HFFc6 (cell line): ENCODE data around the gene TPSG1. TPM values are rescaled to one million over a fixed set of nuclear protein-coding genes. Genes with fewer than 3 reads are reported as not detected.
"Not testable (repeated sequence)": the region's sequence is repeated elsewhere in the genome, so short reads cannot be mapped to it uniquely, and the experiment has no call there.

Source experiments
- DNase-seq: peaks from one replicate; pipeline ENCODE4 v3.0.0-alpha.2; 2018
- H3K27ac Mint-ChIP-seq: 2 replicates; pipeline ENCODE4 v1.8.0; 2020; ENCODE audit warnings: mild to moderate bottlenecking, mixed read lengths
- H3K27me3 Mint-ChIP-seq: 2 replicates; pipeline ENCODE4 v1.8.0; 2021; ENCODE audit warnings: mild to moderate bottlenecking, moderate library complexity, mixed read lengths; ENCODE audit not compliant: insufficient read depth
- H3K36me3 Mint-ChIP-seq: 2 replicates; pipeline ENCODE4 v1.8.0; 2021; ENCODE audit warnings: low read depth, mixed read lengths
- H3K4me1 Mint-ChIP-seq: 2 replicates; pipeline ENCODE4 v1.8.0; 2020; ENCODE audit warnings: low read depth, mixed read lengths
- H3K4me3 Mint-ChIP-seq: 2 replicates; pipeline ENCODE4 v1.8.0; 2020; ENCODE audit warnings: mild to moderate bottlenecking, moderate library complexity, mixed read lengths
- H3K9me3 Mint-ChIP-seq: 2 replicates; pipeline ENCODE4 v1.8.0; 2020; ENCODE audit warnings: mild to moderate bottlenecking, mixed read lengths
- total RNA-seq, 6 experiments: library from RNA; stranded (reverse); fragmentation: NEBNext Ultra II Directional; extraction: Animal tissue kit (Norgen Biotek cat#: 25700); gene quantifications; 2 replicates in 1 of 6; 3 replicates in 5 of 6; pipeline ENCODE4 v1.2.3, GENCODE V29; 2021
- TF ChIP-seq, protein P1 (sequence below): fragments of 200-600 bp; sonication (generic); IDR thresholded peaks from 2 replicates; pipeline ENCODE4 v1.5.0; 2021; ENCODE audit warnings: antibody characterized with exemption, mild to moderate bottlenecking

TPSG1 gene
- total RNA-seq, 6 experiments from 2014 or later = 0.23 TPM; not detected in 5

DNA sequence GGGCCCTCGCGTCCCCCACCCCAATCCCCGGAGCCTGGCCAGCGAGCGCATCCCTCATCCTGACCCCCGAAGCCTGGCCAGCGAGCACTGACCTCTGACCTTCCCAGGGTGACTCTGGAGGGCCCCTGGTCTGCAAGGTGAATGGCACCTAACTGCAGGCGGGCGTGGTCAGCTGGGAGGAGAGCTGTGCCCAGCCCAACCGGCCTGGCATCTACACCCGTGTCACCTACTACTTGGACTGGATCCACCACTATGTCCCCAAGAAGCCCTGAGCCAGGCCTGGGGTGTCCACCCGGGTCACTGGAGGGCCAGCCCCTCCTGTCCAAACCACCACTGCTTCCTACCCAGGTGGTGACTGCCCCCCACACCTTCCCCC lies 33.1 kb upstream of the TPSG1 start:
- H3K9me3 Mint-ChIP-seq = no peaks in the 10 kb centered on the region
- H3K27ac Mint-ChIP-seq = no peak overlapping the region
- peaks cover 22% of the 10 kb centered on the region for H3K27me3 Mint-ChIP-seq
- H3K36me3 Mint-ChIP-seq = no peaks in the 10 kb centered on the region
- TF ChIP-seq, protein P1, sequence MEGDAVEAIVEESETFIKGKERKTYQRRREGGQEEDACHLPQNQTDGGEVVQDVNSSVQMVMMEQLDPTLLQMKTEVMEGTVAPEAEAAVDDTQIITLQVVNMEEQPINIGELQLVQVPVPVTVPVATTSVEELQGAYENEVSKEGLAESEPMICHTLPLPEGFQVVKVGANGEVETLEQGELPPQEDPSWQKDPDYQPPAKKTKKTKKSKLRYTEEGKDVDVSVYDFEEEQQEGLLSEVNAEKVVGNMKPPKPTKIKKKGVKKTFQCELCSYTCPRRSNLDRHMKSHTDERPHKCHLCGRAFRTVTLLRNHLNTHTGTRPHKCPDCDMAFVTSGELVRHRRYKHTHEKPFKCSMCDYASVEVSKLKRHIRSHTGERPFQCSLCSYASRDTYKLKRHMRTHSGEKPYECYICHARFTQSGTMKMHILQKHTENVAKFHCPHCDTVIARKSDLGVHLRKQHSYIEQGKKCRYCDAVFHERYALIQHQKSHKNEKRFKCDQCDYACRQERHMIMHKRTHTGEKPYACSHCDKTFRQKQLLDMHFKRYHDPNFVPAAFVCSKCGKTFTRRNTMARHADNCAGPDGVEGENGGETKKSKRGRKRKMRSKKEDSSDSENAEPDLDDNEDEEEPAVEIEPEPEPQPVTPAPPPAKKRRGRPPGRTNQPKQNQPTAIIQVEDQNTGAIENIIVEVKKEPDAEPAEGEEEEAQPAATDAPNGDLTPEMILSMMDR = no peak
- H3K4me1 Mint-ChIP-seq = no peaks in the 10 kb centered on the region
- no peak overlapping the region for H3K4me3 Mint-ChIP-seq
- peak; percentile 34 for DNase-seq

DNA sequence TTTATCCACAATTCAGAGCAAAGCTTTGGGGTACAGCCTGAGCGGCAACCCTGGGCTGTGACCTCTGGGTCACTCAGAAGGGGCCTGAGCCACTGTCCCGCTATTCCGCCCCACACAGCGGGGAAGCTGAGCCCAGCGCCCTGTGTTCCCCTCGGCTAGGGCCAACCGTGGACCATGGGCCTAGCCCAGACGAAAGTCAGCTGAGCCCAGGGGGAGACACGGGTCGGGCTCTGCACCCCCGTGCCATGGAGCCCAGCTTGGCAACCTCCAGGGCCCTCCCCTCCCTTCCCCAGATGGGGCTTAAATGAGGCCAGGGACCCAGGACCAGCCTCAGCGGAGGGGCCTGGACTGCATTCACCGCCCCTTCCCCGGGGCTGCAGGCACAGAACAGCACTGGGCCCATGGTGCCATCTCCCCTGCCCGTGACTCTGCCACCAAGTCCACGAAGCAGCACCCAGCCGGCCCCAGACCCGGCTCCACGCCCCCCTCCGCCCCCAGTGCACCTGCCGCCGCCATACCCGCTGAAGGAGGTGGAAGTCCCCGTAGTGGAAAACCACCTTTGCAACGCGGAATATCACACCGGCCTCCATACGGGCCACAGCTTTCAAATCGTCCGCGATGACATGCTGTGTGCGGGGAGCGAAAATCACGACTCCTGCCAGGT lies 32.6 kb upstream of the TPSG1 start:
- H3K4me3 Mint-ChIP-seq = no peak overlapping the region
- H3K27me3 Mint-ChIP-seq = peaks cover 22% of the 10 kb centered on the region
- no peak overlapping the region for H3K27ac Mint-ChIP-seq

DNA sequence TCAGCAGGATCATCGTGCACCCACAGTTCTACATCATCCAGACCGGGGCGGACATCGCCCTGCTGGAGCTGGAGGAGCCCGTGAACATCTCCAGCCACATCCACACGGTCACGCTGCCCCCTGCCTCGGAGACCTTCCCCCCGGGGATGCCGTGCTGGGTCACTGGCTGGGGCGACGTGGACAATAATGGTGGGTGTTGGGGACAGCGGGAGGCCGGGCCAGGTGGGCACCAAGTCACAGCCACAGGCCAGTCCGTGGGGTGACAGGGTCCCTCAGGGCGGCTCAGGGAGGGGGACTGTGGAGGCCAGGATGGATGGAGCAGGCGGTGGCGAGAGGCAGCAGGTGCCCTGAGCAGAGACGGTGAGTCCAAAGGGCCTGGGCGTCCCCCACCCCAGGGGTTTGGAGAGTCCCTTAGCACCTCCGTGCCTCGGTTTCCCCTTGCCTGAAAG lies 31.8 kb upstream of the TPSG1 start:
- Mint-ChIP-seq H3K36me3 (no peaks in the 10 kb centered on the region), H3K9me3 (no peaks in the 10 kb centered on the region), H3K4me1 (no peaks in the 10 kb centered on the region), H3K27ac (no peak overlapping the region), H3K27me3 (peaks cover 15% of the 10 kb centered on the region), H3K4me3 (no peak overlapping the region)
- DNase-seq = no peak
- TF ChIP-seq, protein P1 = no peak

More for the DNA sequence above, 32.6 kb upstream of the TPSG1 start:
- no peak for DNase-seq
- TF ChIP-seq, protein P1 = no peak
- no peaks in the 10 kb centered on the region for H3K4me1 Mint-ChIP-seq
- H3K9me3 Mint-ChIP-seq = no peaks in the 10 kb centered on the region
- H3K36me3 Mint-ChIP-seq = no peaks in the 10 kb centered on the region

DNA sequence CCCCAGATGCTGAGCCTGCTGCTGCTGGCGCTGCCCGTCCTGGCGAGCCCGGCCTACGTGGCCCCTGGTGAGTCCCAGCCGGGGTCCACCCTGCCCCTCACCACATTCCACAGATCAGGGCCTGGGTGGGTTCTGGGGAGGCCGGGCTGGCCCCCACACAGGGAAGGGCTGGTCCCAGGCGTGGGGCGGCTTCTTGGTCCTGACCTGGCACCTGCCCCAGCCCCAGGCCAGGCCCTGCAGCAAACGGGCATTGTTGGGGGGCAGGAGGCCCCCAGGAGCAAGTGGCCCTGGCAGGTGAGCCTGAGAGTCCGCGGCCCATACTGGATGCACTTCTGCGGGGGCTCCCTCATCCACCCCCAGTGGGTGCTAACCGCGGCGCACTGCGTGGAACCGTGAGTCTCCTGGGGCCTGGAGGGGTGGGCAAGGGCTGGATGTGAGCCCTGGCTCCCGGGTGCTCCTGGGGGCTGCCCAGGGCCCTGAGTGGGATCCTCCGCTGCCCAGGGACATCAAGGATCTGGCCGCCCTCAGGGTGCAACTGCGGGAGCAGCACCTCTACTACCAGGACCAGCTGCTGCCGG lies 31.3 kb upstream of the TPSG1 start:
- not testable (repeated sequence) for DNase-seq, H3K9me3 Mint-ChIP-seq, H3K4me3 Mint-ChIP-seq, H3K27ac Mint-ChIP-seq, H3K4me1 Mint-ChIP-seq, H3K36me3 Mint-ChIP-seq
- H3K27me3 Mint-ChIP-seq = peaks cover 13% of the 10 kb centered on the region

DNA sequence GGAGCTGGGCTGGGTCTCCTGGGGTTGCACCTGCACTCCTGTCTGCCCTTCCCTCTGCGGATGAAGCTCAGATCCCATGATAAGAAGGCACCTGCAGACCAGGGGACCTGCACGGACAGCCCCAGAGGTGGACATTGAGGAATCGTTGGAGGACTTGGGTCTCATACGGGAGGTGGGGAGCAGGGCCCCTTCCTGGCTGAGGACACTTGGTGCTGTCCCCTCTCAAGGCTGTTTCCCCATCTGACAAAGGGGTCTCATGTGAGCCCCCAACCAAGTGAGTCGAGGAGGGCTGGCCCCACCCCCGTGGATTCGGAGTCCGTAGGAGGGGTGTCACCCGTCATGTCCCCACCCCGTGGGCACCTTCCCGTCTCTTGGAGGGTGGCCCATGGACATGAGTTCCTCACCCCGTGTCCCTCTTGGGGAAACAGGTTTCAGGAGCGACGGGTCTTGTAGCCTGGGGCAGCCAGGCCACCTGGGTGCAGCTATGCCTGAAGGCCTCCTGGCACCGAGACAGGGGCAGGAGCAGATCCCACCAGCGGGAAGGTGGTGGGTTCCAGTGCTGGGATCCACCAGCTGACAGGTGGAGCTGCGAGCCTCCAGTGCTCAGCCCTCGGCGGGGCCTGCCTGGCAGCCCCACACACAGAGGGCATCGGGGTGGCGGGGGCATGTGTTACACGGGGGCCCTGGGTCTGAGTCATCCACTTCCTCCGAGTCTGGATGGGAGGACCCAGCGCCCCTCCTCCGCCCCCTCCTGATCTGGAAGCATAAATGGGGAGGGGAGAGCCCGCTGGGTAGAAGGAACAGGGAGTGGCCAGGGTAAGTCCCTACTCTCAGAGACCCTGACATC lies 30.4 kb upstream of the TPSG1 start, which contains the start of gene TPSD1:
TPSD1 (plus strand) TSS at position 794 of the 847 bp plus-strand sequence. CDS start 212 bp downstream, outside the sequence.
- H3K27ac Mint-ChIP-seq, H3K4me1 Mint-ChIP-seq, H3K4me3 Mint-ChIP-seq, H3K27me3 Mint-ChIP-seq, H3K9me3 Mint-ChIP-seq, H3K36me3 Mint-ChIP-seq, DNase-seq: not testable (repeated sequence)

DNA sequence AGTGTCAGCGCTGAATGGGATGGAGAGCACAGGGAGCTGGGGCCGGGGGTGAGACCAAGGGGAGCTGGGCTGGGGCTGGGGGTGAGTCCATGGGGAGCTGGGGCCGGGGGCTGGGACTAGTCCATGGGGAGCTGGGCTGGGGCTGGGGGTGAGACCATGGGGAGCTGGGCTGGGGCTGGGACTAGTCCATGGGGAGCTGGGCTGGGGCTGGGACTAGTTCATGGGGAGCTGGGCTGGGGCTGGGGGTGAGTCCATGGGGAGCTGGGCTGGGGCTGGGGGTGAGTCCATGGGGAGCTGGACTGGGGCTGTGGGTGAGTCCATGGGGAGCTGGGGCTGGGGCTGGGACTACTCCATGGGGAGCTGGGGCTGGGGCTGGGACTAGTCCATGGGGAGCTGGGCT lies 29.8 kb upstream of the TPSG1 start:
- H3K9me3 Mint-ChIP-seq, H3K36me3 Mint-ChIP-seq, H3K4me3 Mint-ChIP-seq, H3K27ac Mint-ChIP-seq, H3K4me1 Mint-ChIP-seq, DNase-seq, H3K27me3 Mint-ChIP-seq: not testable (repeated sequence)

DNA sequence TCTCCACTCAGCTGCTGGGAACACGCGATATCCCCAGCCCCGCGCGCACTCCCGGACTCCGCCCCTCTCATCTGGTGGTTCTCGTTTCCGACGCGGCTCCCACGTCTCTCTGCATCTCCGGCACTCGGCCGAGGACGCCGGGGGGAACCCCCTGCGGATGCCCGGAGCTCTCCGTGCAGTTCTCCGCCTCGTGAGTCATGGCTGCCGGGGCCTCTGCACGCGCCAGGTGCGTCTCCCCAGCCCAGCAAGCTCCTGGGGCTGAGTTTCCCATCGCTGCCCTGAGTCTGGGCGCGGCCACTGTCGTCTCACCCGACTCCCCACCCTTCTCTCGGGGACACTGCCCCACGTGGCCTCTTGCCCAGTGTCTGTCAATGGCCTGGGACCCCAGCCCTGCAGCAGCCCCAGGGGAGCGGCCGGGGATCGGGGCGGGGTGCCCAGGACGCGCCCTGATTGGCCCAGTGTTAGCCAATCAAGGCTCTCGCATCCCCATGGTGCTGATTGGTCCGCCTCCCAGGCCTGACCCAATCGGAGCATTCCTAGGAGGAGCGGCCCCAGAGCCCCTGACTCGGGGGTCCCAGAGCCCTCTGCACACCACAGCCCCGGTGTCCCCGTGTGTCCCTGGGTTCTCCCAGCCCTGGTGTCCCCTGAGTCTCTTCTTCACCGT lies 28.8 kb upstream of the TPSG1 start:
- H3K27me3 Mint-ChIP-seq, H3K4me1 Mint-ChIP-seq, H3K36me3 Mint-ChIP-seq, H3K9me3 Mint-ChIP-seq, DNase-seq, H3K4me3 Mint-ChIP-seq, H3K27ac Mint-ChIP-seq: not testable (repeated sequence)

DNA sequence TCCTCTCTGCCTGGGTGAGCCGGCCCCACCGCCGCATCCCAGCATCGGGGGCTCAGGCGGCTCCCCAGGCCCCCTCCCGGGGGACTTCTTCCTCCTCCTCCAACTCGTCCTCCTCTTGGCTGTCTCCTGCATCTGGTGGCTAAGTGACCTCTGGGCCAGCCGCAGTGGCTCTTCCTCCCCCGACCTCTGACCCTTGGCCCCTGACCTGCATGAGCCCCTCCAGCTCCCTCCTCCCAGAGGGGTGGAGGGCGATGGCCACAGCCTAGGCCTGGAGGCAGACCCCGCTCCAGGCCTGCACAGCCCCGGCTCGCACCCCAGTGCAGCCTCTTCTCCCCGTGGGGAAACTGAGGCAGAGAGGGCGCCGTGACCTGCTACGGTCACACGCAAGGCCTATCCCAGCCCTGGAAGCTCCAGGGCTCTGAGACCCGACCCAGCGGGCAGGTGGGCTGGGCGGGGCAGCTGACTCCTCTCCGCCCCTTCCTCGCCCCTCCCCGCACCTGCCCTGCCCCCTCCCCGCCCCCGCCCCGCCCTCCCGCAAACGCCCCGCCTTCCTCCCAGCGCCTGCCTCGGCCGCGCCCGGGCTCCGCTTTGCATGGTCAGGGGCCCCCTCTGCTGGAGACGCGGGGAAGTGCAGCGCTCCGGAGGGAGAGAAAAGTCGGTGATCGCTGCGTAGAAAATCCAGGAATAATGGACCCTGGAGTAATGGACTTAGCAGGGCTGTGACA lies 24.1 kb upstream of the TPSG1 start:
- H3K9me3 Mint-ChIP-seq, H3K4me1 Mint-ChIP-seq, H3K27me3 Mint-ChIP-seq, DNase-seq, H3K4me3 Mint-ChIP-seq, H3K36me3 Mint-ChIP-seq, H3K27ac Mint-ChIP-seq: not testable (repeated sequence)

DNA sequence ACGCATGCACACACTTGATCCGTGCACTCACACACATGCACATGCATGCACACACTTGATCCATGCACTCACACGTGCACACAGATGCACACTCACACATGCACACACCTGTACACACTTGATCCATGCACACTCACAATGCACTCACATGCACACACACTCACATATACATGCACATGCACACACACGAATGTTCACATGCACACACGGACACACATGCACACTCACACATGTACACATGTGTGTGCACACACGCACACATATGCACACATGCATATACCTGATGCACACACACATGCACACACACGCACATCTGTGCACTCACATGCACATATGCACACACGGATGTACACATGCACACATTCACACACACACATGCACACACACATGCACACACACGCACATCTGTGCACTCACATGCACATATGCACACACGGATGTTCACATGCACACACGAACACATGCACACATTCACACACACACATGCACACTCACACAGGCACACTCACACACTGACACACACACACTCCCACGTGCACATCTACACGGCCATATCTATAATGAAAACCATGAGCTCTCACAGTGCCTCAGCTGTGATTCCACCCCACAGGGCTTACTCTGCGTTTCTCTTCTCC lies 23.0 kb upstream of the TPSG1 start:
- H3K4me1 Mint-ChIP-seq, DNase-seq, H3K9me3 Mint-ChIP-seq, H3K27ac Mint-ChIP-seq, H3K4me3 Mint-ChIP-seq, H3K36me3 Mint-ChIP-seq: not testable (repeated sequence)
- peaks cover 11% of the 10 kb centered on the region; the same call in 1 of the 2 replicates for H3K27me3 Mint-ChIP-seq
